ENCODE data around the gene ETS1. TPM values are rescaled to one million over a fixed set of nuclear protein-coding genes. Genes with fewer than 3 reads are reported as not detected.

The ETS1 gene
- polyA plus RNA-seq, 2 of the 4 experiments (the other 2 are of a cell fraction) = 14.5 to 18.8 TPM

DNA sequence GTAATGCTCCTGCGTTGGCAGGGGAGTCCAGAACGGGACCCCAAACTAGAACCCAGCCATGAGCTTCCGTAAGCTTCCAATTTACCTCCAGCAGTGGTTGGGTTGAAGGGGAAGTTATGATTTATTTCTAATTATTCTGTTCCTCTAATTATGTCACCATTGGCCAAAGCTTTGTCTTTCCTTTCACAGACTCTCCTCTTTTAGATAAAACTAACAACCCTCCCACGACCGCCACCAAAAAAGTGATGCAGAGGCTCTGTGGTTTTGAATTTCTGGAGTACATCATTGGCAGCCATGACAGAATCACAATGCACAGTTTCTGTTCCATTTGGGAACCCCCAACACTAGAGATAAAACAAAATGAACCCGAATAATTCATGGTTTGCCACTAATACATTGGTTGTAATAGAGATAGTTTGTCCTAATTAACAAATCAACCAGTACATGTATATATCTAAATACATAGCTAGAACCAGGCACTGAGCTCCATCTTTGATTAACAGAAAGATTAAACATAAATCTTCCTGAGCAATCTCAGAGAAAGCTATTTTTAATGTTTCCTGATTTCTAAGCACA is 64.3 kb downstream of the ETS1 start:
- Histone ChIP-seq H3K4me2 (peak overlapping the region; percentile 78), H3K27ac (peak overlapping the region; percentile 83 to 94), H3K9me3 (no peaks in the 10 kb centered on the region), H3K4me3 (peak overlapping the region; percentile 60), H3K4me1 (peaks cover 40% of the 10 kb centered on the region)
- ATAC-seq (no peak; a peak in 1 of 6 replicates), FAIRE-seq (no peak), DNase-seq (ENCODE audit: low read depth in 1 of 2, low spot score in 1 of 2) (no peak)
- ChIA-PET CTCF (interaction anchor here (0.6 to 1.4 kb wide), 3 partner anchors 57 to 233 kb away, joined by 3 to 5 read pairs (median 3); no protein-coding TSS in a partner anchor), POLR2A (interaction anchor here (2.9 kb wide), 1 partner anchor 14 kb away, joined by 25 read pairs; no protein-coding TSS in a partner anchor)
- WGBS (ENCODE audit: missing lambda C conversion rate) = 28% methylated on average over 6 of the region's 6 CpGs
- no peak for TF ChIP-seq ZC3H11A (IDR thresholded peaks at IDR 0.05)
- TF ChIP-seq, protein P1, sequence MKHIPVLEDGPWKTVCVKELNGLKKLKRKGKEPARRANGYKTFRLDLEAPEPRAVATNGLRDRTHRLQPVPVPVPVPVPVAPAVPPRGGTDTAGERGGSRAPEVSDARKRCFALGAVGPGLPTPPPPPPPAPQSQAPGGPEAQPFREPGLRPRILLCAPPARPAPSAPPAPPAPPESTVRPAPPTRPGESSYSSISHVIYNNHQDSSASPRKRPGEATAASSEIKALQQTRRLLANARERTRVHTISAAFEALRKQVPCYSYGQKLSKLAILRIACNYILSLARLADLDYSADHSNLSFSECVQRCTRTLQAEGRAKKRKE (CRISPR knock-in tag; IDR thresholded peaks at IDR 0.05; ENCODE audit: low read depth) = 0 out of 2 replicates have a peak, but pooled peaks have one; percentile 4

DNA sequence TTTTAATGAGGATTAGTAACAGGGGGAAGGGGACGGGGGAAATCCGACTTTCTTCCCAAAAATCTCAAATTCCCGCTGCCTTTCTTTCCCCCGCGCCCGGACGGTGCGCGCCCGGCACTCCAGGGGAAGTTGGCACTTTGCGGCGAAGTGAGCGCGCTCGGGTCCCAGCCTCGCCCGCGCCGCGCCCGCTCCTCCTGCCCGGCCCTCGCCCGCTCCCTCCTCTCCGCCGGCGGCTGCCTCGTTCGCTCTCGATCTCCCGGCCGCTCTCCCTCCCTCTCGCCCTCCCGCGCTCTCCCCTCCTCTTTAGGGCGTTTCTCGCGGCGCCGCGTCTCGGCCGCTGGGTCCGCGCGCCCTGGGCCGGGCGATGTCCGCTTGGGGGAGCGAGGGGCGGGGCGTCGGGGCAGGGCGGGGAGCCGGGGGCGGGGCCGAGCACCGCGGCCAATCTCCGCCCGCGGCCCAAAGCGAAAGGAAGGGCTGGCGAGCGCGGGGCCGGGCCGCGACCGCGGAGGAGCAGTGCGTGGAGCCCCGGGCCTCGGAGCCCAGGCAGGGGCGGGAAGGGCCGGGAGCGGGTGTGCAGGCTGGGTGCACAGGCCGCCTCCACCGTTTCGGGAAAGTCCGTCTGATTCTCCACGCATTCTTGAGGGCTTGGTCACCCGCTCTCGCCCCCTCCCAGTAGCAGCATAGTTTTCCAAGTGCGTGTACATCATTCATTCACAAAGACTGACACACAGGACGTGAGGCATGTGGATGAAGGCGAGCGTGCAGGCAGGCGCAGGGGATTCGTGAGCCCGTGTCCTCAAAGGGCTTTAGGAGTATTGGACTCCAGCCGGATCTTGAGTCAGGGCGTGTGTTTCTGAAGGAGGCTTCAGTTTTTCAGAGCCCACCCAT is 65.1 kb downstream of the ETS1 start:
- ChIA-PET CTCF (interaction anchor here (0.6 to 1.9 kb wide), 3 partner anchors 12 to 123 kb away, joined by 3 to 4 read pairs (median 3); no protein-coding TSS in a partner anchor), POLR2A (interaction anchor here (0.9 to 2.9 kb wide), 3 partner anchors 8 to 24 kb away, joined by 3 to 25 read pairs (median 3); no protein-coding TSS in a partner anchor)
- ATAC-seq (peak; percentile 89 to 92), DNase-seq (ENCODE audit: low read depth in 1 of 2, low spot score in 1 of 2) (peak; percentile 62 to 87), FAIRE-seq (no peak)
- Histone ChIP-seq H3K4me1 (peaks cover 47% of the 10 kb centered on the region), H3K9me3 (no peaks in the 10 kb centered on the region), H3K4me2 (peak overlapping the region; percentile 91), H3K27ac (peak overlapping the region; percentile 83 to 94), H3K4me3 (peak overlapping the region; percentile 60)
- TF ChIP-seq HOXB5 (CRISPR knock-in tag; IDR thresholded peaks at IDR 0.05) (0 out of 2 replicates have a peak, but pooled peaks have one; percentile 35), ZSCAN20 (CRISPR knock-in tag; IDR thresholded peaks at IDR 0.05) (no peak), JUN (IDR thresholded peaks at IDR 0.05) (peak; percentile 53 to 71; a peak in 2 of 5 replicates), EHMT2 (IDR thresholded peaks at IDR 0.05; ENCODE audit: low read depth) (no peak), PHF8 (IDR thresholded peaks at IDR 0.05; ENCODE audit: borderline replicate concordance, low read depth) (peak; percentile 62; the same call in 1 of the 2 replicates), GATA3 (IDR thresholded peaks at IDR 0.05; ENCODE audit: borderline replicate concordance) (peak; percentile 42; the same call in 1 of the 2 replicates), MYC (IDR thresholded peaks at IDR 0.05; ENCODE audit: borderline replicate concordance, low read length) (peak; percentile 63; the same call in 1 of the 2 replicates), RAD21 (conservative IDR thresholded peaks at IDR 0.05 in 1 of 2, IDR thresholded peaks at IDR 0.05 in 1 of 2) (peak in 1 of 2 experiments; percentile 2; a peak in 1 of 5 replicates), ZFP36 (IDR thresholded peaks at IDR 0.05; ENCODE audit: borderline replicate concordance, partially characterized antibody) (no peak), FOSL2 (IDR thresholded peaks at IDR 0.05) (no peak), FOSL2 (CRISPR knock-in tag; IDR thresholded peaks at IDR 0.05) (peak; percentile 85), JUNB (IDR thresholded peaks at IDR 0.05) (peak; percentile 31; the same call in 1 of the 2 replicates), POLR2A (IDR thresholded peaks at IDR 0.05; ENCODE audit: low read length) (peak; percentile 91), SMC3 (IDR thresholded peaks at IDR 0.05) (no peak)
- TF ChIP-seq, protein P2, sequence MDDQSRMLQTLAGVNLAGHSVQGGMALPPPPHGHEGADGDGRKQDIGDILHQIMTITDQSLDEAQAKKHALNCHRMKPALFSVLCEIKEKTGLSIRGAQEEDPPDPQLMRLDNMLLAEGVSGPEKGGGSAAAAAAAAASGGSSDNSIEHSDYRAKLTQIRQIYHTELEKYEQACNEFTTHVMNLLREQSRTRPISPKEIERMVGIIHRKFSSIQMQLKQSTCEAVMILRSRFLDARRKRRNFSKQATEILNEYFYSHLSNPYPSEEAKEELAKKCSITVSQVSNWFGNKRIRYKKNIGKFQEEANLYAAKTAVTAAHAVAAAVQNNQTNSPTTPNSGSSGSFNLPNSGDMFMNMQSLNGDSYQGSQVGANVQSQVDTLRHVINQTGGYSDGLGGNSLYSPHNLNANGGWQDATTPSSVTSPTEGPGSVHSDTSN (IDR thresholded peaks at IDR 0.05) = peak; percentile 62
- TF ChIP-seq, protein P3, sequence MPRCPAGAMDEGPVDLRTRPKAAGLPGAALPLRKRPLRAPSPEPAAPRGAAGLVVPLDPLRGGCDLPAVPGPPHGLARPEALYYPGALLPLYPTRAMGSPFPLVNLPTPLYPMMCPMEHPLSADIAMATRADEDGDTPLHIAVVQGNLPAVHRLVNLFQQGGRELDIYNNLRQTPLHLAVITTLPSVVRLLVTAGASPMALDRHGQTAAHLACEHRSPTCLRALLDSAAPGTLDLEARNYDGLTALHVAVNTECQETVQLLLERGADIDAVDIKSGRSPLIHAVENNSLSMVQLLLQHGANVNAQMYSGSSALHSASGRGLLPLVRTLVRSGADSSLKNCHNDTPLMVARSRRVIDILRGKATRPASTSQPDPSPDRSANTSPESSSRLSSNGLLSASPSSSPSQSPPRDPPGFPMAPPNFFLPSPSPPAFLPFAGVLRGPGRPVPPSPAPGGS (IDR thresholded peaks at IDR 0.05) = peak; percentile 77; the same call in 2 of the 3 replicates
- TF ChIP-seq, protein P4, sequence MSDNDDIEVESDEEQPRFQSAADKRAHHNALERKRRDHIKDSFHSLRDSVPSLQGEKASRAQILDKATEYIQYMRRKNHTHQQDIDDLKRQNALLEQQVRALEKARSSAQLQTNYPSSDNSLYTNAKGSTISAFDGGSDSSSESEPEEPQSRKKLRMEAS (IDR thresholded peaks at IDR 0.05) = peak; percentile 86
- under 1% methylated on average over 32 of the region's 93 CpGs for WGBS (ENCODE audit: missing lambda C conversion rate)

All from A549 (cell line).